H1 (cell line): ENCODE measurements around the gene SEC14L6. TPM values are rescaled to one million over a fixed set of nuclear protein-coding genes. Genes with fewer than 3 reads are reported as not detected.

Experiments
- CEBPB ChIP-seq: IDR thresholded peaks from 2 replicates; pipeline ENCODE4 v1.6.1; 2012; ENCODE audit warnings: low read depth, low read length
- CTBP2 ChIP-seq: IDR thresholded peaks from 2 replicates; pipeline ENCODE4 v1.7.0; 2011; ENCODE audit warnings: borderline replicate concordance, mild to moderate bottlenecking, moderate library complexity, mixed read lengths, low read length; ENCODE audit not compliant: insufficient read depth, insufficient read length
- ZNF274 ChIP-seq: IDR thresholded peaks from 2 replicates; pipeline ENCODE4 v1.7.0; 2012; ENCODE audit warnings: low read length, borderline replicate concordance; ENCODE audit errors: extremely low read depth
- polyA plus RNA-seq, 7 experiments: library from polyadenylated mRNA; depleted of rRNA in 3 of 7; stranded (reverse) in 5 of 7; unstranded in 2 of 7; fragments of >200 nt in 5 of 7; fragments of 200-250 nt in 2 of 7; gene quantifications; 1 replicate in 5 of 7; 2 replicates in 1 of 7; 4 replicates in 1 of 7; pipeline versions ENCODE4 v1.2.1 to v1.2.3, GENCODE V29; 2011 to 2013; ENCODE audit warnings: missing spikeins in 2 of 7, mixed read lengths in 2 of 7
- total RNA-seq: library from RNA; stranded (reverse); fragmentation: NEBNext Ultra II Directional; extraction: Animal tissue kit (Norgen Biotek cat#: 25700); gene quantifications from 2 replicates; pipeline ENCODE4 v1.2.1, GENCODE V29; 2021
- TF ChIP-seq, protein P1 (sequence below), 3 experiments: IDR thresholded peaks; 1 replicate in 2 of 3; 2 replicates in 1 of 3; pipeline versions ENCODE4 v1.5.1 to v1.6.1; 2011; ENCODE audit warnings: low read length in 3 of 3, mild to moderate bottlenecking in 3 of 3, inconsistent platforms in 2 of 3, low read depth in 1 of 3, moderate library complexity in 1 of 3; ENCODE audit not compliant: insufficient read depth in 1 of 3; ENCODE audit errors: control extremely low read depth in 1 of 3
- TF ChIP-seq, protein P2 (sequence below): fragments of 300-600 bp; sonication (generic); IDR thresholded peaks from 2 replicates; pipeline ENCODE4 v1.7.1; 2012; ENCODE audit warnings: low read length, moderate library complexity, mild to moderate bottlenecking, inconsistent platforms; ENCODE audit not compliant: insufficient replicate concordance
- TF ChIP-seq, protein P3 (sequence below): IDR thresholded peaks from 2 replicates; pipeline ENCODE4 v1.6.1; 2011; ENCODE audit warnings: low read depth, mild to moderate bottlenecking, low read length; ENCODE audit not compliant: insufficient read depth

SEC14L6 gene
- total and polyA plus RNA-seq, 2 of the 8 experiments (the other 6 are each of a cell fraction or from before 2014, with no cell fraction given), result 0.63 to 2.1 TPM

DNA sequence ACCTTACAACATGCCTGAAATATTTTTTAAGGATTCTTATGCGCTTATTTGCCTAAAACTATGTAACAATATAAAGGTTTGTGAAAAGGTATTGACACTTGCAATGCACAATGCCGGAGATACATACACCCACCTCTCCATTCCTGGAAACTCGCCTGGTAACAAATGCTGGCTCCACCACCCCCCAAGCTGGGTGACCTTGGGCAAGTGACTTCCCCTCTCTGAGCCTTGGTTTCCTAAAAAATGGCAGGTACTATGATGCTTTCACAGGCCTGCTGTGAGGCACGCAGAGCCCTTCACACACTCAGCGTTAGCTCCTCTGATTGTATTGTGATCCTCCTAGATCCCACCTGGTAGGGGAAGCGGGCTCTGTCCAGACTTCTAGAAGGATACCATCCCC, 25.7 kb upstream of the SEC14L6 start (continued):
- TF ChIP-seq, protein P1, sequence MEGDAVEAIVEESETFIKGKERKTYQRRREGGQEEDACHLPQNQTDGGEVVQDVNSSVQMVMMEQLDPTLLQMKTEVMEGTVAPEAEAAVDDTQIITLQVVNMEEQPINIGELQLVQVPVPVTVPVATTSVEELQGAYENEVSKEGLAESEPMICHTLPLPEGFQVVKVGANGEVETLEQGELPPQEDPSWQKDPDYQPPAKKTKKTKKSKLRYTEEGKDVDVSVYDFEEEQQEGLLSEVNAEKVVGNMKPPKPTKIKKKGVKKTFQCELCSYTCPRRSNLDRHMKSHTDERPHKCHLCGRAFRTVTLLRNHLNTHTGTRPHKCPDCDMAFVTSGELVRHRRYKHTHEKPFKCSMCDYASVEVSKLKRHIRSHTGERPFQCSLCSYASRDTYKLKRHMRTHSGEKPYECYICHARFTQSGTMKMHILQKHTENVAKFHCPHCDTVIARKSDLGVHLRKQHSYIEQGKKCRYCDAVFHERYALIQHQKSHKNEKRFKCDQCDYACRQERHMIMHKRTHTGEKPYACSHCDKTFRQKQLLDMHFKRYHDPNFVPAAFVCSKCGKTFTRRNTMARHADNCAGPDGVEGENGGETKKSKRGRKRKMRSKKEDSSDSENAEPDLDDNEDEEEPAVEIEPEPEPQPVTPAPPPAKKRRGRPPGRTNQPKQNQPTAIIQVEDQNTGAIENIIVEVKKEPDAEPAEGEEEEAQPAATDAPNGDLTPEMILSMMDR (IDR thresholded peaks at IDR 0.05; ENCODE audit: control extremely low read depth in 1 of 3, insufficient read depth in 1 of 3, low read depth in 1 of 3, low read length in 3 of 3), result no peak
- TF ChIP-seq, protein P2, sequence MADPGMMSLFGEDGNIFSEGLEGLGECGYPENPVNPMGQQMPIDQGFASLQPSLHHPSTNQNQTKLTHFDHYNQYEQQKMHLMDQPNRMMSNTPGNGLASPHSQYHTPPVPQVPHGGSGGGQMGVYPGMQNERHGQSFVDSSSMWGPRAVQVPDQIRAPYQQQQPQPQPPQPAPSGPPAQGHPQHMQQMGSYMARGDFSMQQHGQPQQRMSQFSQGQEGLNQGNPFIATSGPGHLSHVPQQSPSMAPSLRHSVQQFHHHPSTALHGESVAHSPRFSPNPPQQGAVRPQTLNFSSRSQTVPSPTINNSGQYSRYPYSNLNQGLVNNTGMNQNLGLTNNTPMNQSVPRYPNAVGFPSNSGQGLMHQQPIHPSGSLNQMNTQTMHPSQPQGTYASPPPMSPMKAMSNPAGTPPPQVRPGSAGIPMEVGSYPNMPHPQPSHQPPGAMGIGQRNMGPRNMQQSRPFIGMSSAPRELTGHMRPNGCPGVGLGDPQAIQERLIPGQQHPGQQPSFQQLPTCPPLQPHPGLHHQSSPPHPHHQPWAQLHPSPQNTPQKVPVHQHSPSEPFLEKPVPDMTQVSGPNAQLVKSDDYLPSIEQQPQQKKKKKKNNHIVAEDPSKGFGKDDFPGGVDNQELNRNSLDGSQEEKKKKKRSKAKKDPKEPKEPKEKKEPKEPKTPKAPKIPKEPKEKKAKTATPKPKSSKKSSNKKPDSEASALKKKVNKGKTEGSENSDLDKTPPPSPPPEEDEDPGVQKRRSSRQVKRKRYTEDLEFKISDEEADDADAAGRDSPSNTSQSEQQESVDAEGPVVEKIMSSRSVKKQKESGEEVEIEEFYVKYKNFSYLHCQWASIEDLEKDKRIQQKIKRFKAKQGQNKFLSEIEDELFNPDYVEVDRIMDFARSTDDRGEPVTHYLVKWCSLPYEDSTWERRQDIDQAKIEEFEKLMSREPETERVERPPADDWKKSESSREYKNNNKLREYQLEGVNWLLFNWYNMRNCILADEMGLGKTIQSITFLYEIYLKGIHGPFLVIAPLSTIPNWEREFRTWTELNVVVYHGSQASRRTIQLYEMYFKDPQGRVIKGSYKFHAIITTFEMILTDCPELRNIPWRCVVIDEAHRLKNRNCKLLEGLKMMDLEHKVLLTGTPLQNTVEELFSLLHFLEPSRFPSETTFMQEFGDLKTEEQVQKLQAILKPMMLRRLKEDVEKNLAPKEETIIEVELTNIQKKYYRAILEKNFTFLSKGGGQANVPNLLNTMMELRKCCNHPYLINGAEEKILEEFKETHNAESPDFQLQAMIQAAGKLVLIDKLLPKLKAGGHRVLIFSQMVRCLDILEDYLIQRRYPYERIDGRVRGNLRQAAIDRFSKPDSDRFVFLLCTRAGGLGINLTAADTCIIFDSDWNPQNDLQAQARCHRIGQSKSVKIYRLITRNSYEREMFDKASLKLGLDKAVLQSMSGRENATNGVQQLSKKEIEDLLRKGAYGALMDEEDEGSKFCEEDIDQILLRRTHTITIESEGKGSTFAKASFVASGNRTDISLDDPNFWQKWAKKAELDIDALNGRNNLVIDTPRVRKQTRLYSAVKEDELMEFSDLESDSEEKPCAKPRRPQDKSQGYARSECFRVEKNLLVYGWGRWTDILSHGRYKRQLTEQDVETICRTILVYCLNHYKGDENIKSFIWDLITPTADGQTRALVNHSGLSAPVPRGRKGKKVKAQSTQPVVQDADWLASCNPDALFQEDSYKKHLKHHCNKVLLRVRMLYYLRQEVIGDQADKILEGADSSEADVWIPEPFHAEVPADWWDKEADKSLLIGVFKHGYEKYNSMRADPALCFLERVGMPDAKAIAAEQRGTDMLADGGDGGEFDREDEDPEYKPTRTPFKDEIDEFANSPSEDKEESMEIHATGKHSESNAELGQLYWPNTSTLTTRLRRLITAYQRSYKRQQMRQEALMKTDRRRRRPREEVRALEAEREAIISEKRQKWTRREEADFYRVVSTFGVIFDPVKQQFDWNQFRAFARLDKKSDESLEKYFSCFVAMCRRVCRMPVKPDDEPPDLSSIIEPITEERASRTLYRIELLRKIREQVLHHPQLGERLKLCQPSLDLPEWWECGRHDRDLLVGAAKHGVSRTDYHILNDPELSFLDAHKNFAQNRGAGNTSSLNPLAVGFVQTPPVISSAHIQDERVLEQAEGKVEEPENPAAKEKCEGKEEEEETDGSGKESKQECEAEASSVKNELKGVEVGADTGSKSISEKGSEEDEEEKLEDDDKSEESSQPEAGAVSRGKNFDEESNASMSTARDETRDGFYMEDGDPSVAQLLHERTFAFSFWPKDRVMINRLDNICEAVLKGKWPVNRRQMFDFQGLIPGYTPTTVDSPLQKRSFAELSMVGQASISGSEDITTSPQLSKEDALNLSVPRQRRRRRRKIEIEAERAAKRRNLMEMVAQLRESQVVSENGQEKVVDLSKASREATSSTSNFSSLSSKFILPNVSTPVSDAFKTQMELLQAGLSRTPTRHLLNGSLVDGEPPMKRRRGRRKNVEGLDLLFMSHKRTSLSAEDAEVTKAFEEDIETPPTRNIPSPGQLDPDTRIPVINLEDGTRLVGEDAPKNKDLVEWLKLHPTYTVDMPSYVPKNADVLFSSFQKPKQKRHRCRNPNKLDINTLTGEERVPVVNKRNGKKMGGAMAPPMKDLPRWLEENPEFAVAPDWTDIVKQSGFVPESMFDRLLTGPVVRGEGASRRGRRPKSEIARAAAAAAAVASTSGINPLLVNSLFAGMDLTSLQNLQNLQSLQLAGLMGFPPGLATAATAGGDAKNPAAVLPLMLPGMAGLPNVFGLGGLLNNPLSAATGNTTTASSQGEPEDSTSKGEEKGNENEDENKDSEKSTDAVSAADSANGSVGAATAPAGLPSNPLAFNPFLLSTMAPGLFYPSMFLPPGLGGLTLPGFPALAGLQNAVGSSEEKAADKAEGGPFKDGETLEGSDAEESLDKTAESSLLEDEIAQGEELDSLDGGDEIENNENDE, result no peak
- TF ChIP-seq ZNF274, result no peak
- no peak for TF ChIP-seq CEBPB
- no peak for TF ChIP-seq CTBP2
- TF ChIP-seq, protein P3, sequence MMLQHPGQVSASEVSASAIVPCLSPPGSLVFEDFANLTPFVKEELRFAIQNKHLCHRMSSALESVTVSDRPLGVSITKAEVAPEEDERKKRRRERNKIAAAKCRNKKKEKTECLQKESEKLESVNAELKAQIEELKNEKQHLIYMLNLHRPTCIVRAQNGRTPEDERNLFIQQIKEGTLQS, result no peak
